HCT116 (cell line): Measurements from ENCODE around the gene U2AF1.
"Not testable (repeated sequence)": the region's sequence is repeated elsewhere in the genome, so short reads cannot be mapped to it uniquely, and the experiment has no call there.

Experiments used
- CTCF ChIP-seq, 3 experiments: fragments of 200-600 bp in 1 of 3; sonication (generic) in 1 of 3; IDR thresholded peaks in 2 of 3; conservative IDR thresholded peaks in 1 of 3; 2 replicates each; pipeline ENCODE4 v1.5.1; 2012 to 2017; ENCODE audit warnings: low read depth in 2 of 3, low read length in 2 of 3, antibody characterized with exemption in 1 of 3, borderline replicate concordance in 1 of 3, control low read depth in 1 of 3, mild to moderate bottlenecking in 1 of 3, mixed read lengths in 1 of 3, mixed run types in 1 of 3, moderate library complexity in 1 of 3; ENCODE audit not compliant: insufficient read depth in 1 of 3
- EZH2 ChIP-seq: fragments of 200-600 bp; sonication (generic); IDR thresholded peaks from 2 replicates; pipeline ENCODE4 v1.6.1; 2017; ENCODE audit warnings: antibody characterized with exemption, mixed run types
- EZH2phosphoT487 ChIP-seq: fragments of 200-600 bp; IDR thresholded peaks from 2 replicates; pipeline ENCODE4 v1.6.1; 2018; ENCODE audit warnings: antibody characterized with exemption, borderline replicate concordance
- FOSL1 ChIP-seq: IDR thresholded peaks from 2 replicates; pipeline ENCODE4 v1.6.1; 2012; ENCODE audit warnings: low read depth
- JUND ChIP-seq: IDR thresholded peaks from 2 replicates; pipeline ENCODE4 v1.6.1; 2012
- POLR2A ChIP-seq: IDR thresholded peaks from 2 replicates; pipeline ENCODE4 v1.7.0; 2011; ENCODE audit warnings: borderline replicate concordance; ENCODE audit not compliant: insufficient read depth, insufficient read length; ENCODE audit errors: extremely low read depth
- POLR2AphosphoS5 ChIP-seq: IDR thresholded peaks from 2 replicates; pipeline ENCODE4 v1.6.1; 2011; ENCODE audit warnings: mild to moderate bottlenecking, low read depth, low read length, moderate library complexity
- RAD21 ChIP-seq: IDR thresholded peaks from 2 replicates; pipeline ENCODE4 v1.6.1; 2012; ENCODE audit warnings: low read depth, mild to moderate bottlenecking
- REST ChIP-seq: IDR thresholded peaks from 2 replicates; pipeline ENCODE4 v1.6.1; 2012; ENCODE audit warnings: low read depth
- SIN3A ChIP-seq: IDR thresholded peaks from 2 replicates; pipeline ENCODE4 v1.6.1; 2012; ENCODE audit warnings: low read depth
- YY1 ChIP-seq: IDR thresholded peaks from 2 replicates; pipeline ENCODE4 v1.6.1; 2011; ENCODE audit warnings: low read length, low read depth, moderate library complexity, mild to moderate bottlenecking; ENCODE audit not compliant: insufficient replicate concordance; ENCODE audit errors: extremely low read depth
- ZFX ChIP-seq: fragments of 450-650 bp; IDR thresholded peaks from 2 replicates; pipeline ENCODE4 v1.6.1; 2017
- ZNF274 ChIP-seq: fragments of 200-500 bp; sonication (Bioruptor generic); IDR thresholded peaks from 2 replicates; pipeline ENCODE4 v1.6.1; 2014; ENCODE audit warnings: mild to moderate bottlenecking, low read depth, low read length, inconsistent platforms
- TF ChIP-seq, protein P1 (sequence below): IDR thresholded peaks from 2 replicates; pipeline ENCODE4 v1.6.1; 2012

- TF ChIP-seq EZH2phosphoT487; CTCF (IDR thresholded peaks at IDR 0.05 in 2 of 3, conservative IDR thresholded peaks at IDR 0.05 in 1 of 3; ENCODE audit: borderline replicate concordance in 1 of 3, insufficient read depth in 1 of 3, low read depth in 2 of 3, low read length in 2 of 3); SIN3A; RAD21; REST; JUND; POLR2AphosphoS5; POLR2A; YY1; ZNF274; ZFX; FOSL1; EZH2: not testable (repeated sequence)
- TF ChIP-seq, protein P1, sequence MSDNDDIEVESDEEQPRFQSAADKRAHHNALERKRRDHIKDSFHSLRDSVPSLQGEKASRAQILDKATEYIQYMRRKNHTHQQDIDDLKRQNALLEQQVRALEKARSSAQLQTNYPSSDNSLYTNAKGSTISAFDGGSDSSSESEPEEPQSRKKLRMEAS, result not testable (repeated sequence)
These were observed 40.7 kb downstream of the U2AF1 start for GRCh38 chr21:43066690-43067089.
